GM19193 (cell line): Measurements from ENCODE around the gene CLTB.

Source experiments
- POLR2A ChIP-seq: IDR thresholded peaks from 4 replicates; pipeline ENCODE4 v1.6.1; 2011; ENCODE audit not compliant: insufficient read depth, insufficient read length; ENCODE audit errors: extremely low read depth

Gene CLTB

GRCh38 chr5:176394881-176395675 lies 21.3 kb downstream of the CLTB start:
- TF ChIP-seq POLR2A, result no peak

DNA sequence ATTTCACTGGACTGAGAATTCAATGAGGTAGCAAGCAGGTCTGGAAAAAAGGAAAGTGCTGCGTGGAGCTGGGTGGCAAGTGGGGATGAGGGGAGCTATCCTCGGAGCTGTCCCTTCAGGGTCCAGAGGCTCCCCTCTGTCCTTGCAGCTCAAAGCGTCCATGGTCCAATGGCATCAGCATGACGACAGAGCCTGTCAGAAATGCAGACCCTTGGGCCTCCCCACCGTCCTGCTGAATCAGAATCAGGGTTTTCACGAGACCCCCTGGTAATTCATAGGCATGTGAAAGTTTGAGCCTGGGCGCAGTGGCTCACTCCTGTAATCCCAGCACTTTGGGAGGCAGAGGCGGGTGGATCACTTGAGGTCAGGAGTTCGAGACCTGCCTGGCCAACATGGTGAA lies 22.2 kb downstream of the CLTB start:
- no peak for TF ChIP-seq POLR2A

- no peak for TF ChIP-seq POLR2A
These were observed 23.8 kb downstream of the CLTB start for GRCh38 chr5:176392526-176392925.

DNA sequence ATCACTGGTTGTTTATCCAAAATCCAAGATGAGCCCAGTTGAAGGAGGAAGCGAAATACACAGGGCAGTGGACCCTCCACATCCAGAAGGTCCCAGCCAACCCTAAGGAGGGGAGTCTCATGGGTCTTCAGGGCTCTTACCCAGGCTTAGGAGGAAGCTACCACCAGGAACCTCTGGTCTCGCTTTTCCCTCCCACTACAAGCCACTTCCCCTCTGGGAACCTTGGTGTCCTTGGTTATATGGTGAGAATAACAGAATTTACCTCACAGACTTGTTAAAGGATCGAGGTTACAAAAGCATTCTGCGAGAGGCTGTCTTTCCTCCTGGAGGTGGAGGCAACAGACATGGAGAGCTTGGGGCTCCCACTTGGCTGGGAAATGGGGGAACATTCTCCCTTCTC lies 24.3 kb downstream of the CLTB start:
- no peak for TF ChIP-seq POLR2A

- no peak for TF ChIP-seq POLR2A
These were observed 24.9 kb downstream of the CLTB start for GRCh38 chr5:176391479-176391878.

- TF ChIP-seq POLR2A, result peak; percentile 82
These were observed 26.9 kb downstream of the CLTB start for GRCh38 chr5:176389135-176390123.

- peak; percentile 71 for TF ChIP-seq POLR2A
These were observed 27.8 kb downstream of the CLTB start, which contains the start of the genes HIGD2A and NOP16 for GRCh38 chr5:176388444-176389134. Gene HIGD2A, plus strand, starts transcription at chr5:176388751. Its CDS starts 69 bp downstream, at chr5:176388820. Gene NOP16, minus strand, starts transcription at chr5:176388598. Its CDS starts 59 bp downstream, at chr5:176388539.

- TF ChIP-seq POLR2A, result no peak
These were observed 28.3 kb downstream of the CLTB start for GRCh38 chr5:176388003-176388443.

GRCh38 chr5:176387384-176387925 lies 28.9 kb downstream of the CLTB start:
- no peak for TF ChIP-seq POLR2A

DNA sequence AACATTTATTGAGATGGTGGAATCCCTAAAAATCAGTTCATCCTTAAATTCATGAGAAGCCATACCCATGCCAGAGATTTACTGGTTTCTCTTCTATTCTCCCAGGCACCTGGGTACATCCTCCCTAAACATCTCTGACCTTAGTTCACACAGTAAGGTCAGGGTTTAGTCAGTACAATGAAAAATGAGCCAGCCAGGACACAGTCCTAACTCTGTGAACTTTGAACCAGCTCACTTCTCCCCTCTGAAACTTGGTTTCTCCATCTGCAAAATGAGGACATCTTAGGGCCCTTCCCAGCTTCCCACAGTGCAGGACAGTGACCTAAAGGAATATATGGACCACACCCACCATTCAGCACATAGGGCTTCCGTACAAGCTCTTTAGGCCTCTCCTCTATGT lies 29.8 kb downstream of the CLTB start:
- no peak for TF ChIP-seq POLR2A

GRCh38 chr5:176384991-176385390 lies 31.3 kb downstream of the CLTB start:
- TF ChIP-seq POLR2A, result no peak

- no peak for TF ChIP-seq POLR2A
These were observed 31.9 kb downstream of the CLTB start for GRCh38 chr5:176384366-176384930.

DNA sequence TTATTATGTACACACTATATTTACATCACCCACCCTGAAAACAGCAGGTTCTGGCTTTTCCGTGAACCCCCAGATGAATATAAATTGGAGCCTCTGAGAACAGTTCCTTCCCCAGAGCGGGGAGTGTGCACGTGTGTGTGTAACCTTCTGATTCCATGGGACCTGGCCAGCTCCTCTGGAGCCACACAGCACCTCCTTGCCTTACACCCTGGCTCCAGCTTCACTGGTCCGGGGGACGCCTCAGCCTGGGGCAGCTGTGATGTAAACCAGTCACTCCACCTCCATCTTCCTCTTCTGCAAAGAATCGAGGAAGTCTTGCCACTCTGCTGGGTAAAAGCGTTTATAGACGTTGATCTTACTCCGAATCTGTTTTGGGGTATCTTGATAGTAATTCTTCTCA lies 32.4 kb downstream of the CLTB start:
- TF ChIP-seq POLR2A, result no peak

DNA sequence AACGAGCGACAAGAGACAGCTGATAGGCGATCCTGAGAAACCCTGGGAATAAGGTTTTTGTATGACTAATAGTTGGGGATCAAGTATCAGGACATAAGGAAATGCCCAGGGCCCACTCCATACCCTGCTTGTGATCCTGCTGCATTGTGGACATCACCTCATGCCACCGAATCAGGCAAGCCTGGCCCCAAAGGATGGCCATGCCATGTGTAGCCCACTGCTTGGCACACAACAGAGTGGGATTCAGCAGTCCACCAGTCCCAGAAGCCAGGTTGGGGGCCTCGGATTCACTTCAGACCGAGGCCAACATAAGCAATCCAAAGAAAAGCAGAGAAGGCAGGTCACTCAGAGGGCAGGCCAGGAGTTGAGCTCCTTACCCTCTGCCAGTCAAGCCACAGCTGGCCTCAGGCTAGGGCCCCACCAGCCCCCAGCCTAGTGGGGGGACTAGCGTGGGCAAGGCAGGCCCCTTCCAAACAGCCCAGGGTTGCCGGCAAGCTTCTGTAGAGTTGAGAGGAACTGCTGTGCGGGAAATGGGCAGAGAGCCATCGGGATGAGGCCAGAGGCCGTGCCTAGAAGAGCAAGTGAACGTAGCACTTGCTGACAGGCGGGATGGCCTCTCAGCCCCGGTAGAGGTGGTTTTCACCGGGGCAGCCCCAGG lies 33.0 kb downstream of the CLTB start:
- TF ChIP-seq POLR2A, result no peak
